Measurements from ENCODE around the gene C5orf63.
"Not testable (repeated sequence)": the region's sequence is repeated elsewhere in the genome, so short reads cannot be mapped to it uniquely, and the experiment has no call there.

Gene C5orf63

GRCh38 chr5:127005282-127005681 is 68.0 kb downstream of the C5orf63 start:
- DNase-seq = not testable (repeated sequence)

GRCh38 chr5:127004721-127005120 is 68.6 kb downstream of the C5orf63 start:
- DNase-seq = no peak

GRCh38 chr5:127003798-127004495 is 69.4 kb downstream of the C5orf63 start:
- no peak for DNase-seq

GRCh38 chr5:127002390-127002789 is 70.9 kb downstream of the C5orf63 start:
- DNase-seq = no peak

- DNase-seq = no peak
These were observed 71.5 kb downstream of the C5orf63 start for GRCh38 chr5:127001621-127002296.

All from hematopoietic multipotent progenitor cell treated with erythropoietin and hydrocortisone succinate and interleukin-3 and kit ligand, for 6 days (in vitro differentiated cells).